Esophagus mucosa (tissue), 1 donor: ENCODE data around the gene CLK2. TPM values are rescaled to one million over a fixed set of nuclear protein-coding genes. Genes with fewer than 3 reads are reported as not detected.
A peak's percentile ranks its signal among the peaks of the same experiment; 100 is the strongest.
"Not testable (repeated sequence)": the region's sequence is repeated elsewhere in the genome, so short reads cannot be mapped to it uniquely, and the experiment has no call there.

Source experiments
- ATAC-seq: fragments of 200-7000 bp; cut with Tn5 transposase; one replicate; pipeline ENCODE4 v1.9.1; 2020
- total RNA-seq: library from RNA; stranded (reverse); gene quantifications from one replicate; pipeline ENCODE4 v1.2.4, GENCODE V29; 2023
- donor health status: DM: yes; HTN: yes; CAD: no.

The CLK2 gene
- total RNA-seq, 1 donor from 2014 or later = 16.9 TPM

- peak; percentile 54 for ATAC-seq
Observed at GRCh38 chr1:155295942-155296267, 22.6 kb upstream of the CLK2 start.

- ATAC-seq = peak; percentile 68
Observed at GRCh38 chr1:155295183-155295941, 22.1 kb upstream of the CLK2 start.

GRCh38 chr1:155294520-155295182 lies 21.3 kb upstream of the CLK2 start:
- ATAC-seq = peak; percentile 21

- ATAC-seq = no peak
Observed at GRCh38 chr1:155293086-155293749, 19.9 kb upstream of the CLK2 start.

- ATAC-seq = not testable (repeated sequence)
Observed at GRCh38 chr1:155291006-155291405, 17.7 kb upstream of the CLK2 start.

- ATAC-seq = no peak
Observed at GRCh38 chr1:155287987-155288543, 14.8 kb upstream of the CLK2 start.

GRCh38 chr1:155286544-155286943 lies 13.2 kb upstream of the CLK2 start:
- no peak for ATAC-seq

GRCh38 chr1:155285631-155286044 lies 12.3 kb upstream of the CLK2 start:
- no peak for ATAC-seq

- ATAC-seq = no peak
Observed at GRCh38 chr1:155285063-155285462, 11.8 kb upstream of the CLK2 start.

- ATAC-seq = no peak
Observed at GRCh38 chr1:155284476-155284875, 11.2 kb upstream of the CLK2 start.

- ATAC-seq = no peak
Observed at GRCh38 chr1:155282488-155283091, 9.3 kb upstream of the CLK2 start.

GRCh38 chr1:155279268-155279667 lies 6.0 kb upstream of the CLK2 start:
- ATAC-seq = no peak

GRCh38 chr1:155278689-155279160 lies 5.4 kb upstream of the CLK2 start:
- no peak for ATAC-seq

- ATAC-seq = peak; percentile 53
Observed at GRCh38 chr1:155277902-155278688, 4.8 kb upstream of the CLK2 start.

GRCh38 chr1:155277070-155277901 lies 4.0 kb upstream of the CLK2 start, which contains the start of gene HCN3:
Gene HCN3, plus strand, starts transcription at chr1:155277463. Its CDS starts 128 bp downstream, at chr1:155277591.
- ATAC-seq = peak; percentile 89

GRCh38 chr1:155272466-155273342 lies 600 bp downstream of the CLK2 start:
- peak; percentile 9 for ATAC-seq

GRCh38 chr1:155269381-155269780 lies 3.9 kb downstream of the CLK2 start:
- no peak for ATAC-seq

GRCh38 chr1:155268630-155269029 lies 4.7 kb downstream of the CLK2 start:
- no peak for ATAC-seq

GRCh38 chr1:155267373-155267772 lies 5.9 kb downstream of the CLK2 start:
- ATAC-seq = no peak

GRCh38 chr1:155266553-155266952 lies 6.8 kb downstream of the CLK2 start:
- no peak for ATAC-seq
